HL-60 (cell line): Measurements from ENCODE around the gene ADGRL2.

Experiments
- DNase-seq, 2 experiments: peaks; one replicate each; pipeline ENCODE4 v3.0.0-alpha.2; 2010 to 2020; ENCODE audit warnings: low read depth in 1 of 2, low spot score in 1 of 2
- H3K27ac ChIP-seq: fragments of 250-450 bp; sonication (Bioruptor Pico); replicated peaks from 2 replicates; pipeline ENCODE4 v1.5.1; 2020; ENCODE audit warnings: mild to moderate bottlenecking, moderate library complexity
- H3K27me3 ChIP-seq: fragments of 250-450 bp; sonication (Bioruptor Pico); 2 replicates; pipeline ENCODE4 v1.5.1; 2021; ENCODE audit warnings: mild to moderate bottlenecking, moderate library complexity; ENCODE audit not compliant: insufficient read depth, poor library complexity, severe bottlenecking
- H3K4me3 ChIP-seq: replicated peaks from 2 replicates; pipeline ENCODE4 v1.5.1; 2011; ENCODE audit warnings: mild to moderate bottlenecking, control low read depth, low read length; ENCODE audit not compliant: insufficient read depth
- CTCF ChIP-seq: IDR thresholded peaks from one replicate; pipeline ENCODE4 v1.5.1; 2011; ENCODE audit warnings: low read length, control low read depth, inconsistent platforms; ENCODE audit not compliant: insufficient read depth
- GABPA ChIP-seq: IDR thresholded peaks from 2 replicates; pipeline ENCODE4 v1.6.1; 2012; ENCODE audit warnings: low read depth
- POLR2AphosphoS5 ChIP-seq: IDR thresholded peaks from 2 replicates; pipeline ENCODE4 v1.6.1; 2012; ENCODE audit warnings: low read depth
- SPI1 ChIP-seq: IDR thresholded peaks from 2 replicates; pipeline ENCODE4 v1.6.1; 2012; ENCODE audit warnings: low read depth, mild to moderate bottlenecking, borderline replicate concordance
- TF ChIP-seq, protein P1 (sequence below): IDR thresholded peaks from 2 replicates; pipeline ENCODE4 v1.6.1; 2012; ENCODE audit warnings: low read depth; ENCODE audit not compliant: insufficient replicate concordance

ADGRL2 gene

GRCh38 chr1:81874461-81874860, 73.7 kb downstream of the ADGRL2 start:
- H3K27ac ChIP-seq, result no peak overlapping the region
- no peak overlapping the region for H3K4me3 ChIP-seq
- TF ChIP-seq SPI1 (no peak), POLR2AphosphoS5 (no peak)

DNA sequence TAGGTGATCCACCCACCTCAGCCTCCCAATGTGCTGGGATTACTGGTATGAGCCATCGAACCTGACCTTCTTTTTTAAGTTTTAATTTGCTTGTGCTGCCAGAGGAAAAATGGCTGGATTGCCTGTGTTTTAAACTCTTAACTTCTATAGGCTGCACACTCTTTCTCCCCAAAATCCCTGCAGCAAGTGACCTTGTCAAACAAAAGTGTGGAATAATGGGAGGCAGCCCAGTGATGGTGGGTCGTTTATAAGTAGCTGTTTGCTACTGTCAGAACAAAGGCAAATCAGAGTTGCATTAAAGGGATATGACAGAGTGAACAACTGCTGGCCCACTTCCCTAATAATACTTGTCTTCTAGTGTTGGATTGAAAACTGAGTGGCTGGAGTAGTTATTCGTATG, 74.2 kb downstream of the ADGRL2 start:
- no peak overlapping the region for H3K4me3 ChIP-seq
- no peak overlapping the region for H3K27ac ChIP-seq
- TF ChIP-seq GABPA (no peak), CTCF (no peak), POLR2AphosphoS5 (no peak)
- TF ChIP-seq, protein P1, sequence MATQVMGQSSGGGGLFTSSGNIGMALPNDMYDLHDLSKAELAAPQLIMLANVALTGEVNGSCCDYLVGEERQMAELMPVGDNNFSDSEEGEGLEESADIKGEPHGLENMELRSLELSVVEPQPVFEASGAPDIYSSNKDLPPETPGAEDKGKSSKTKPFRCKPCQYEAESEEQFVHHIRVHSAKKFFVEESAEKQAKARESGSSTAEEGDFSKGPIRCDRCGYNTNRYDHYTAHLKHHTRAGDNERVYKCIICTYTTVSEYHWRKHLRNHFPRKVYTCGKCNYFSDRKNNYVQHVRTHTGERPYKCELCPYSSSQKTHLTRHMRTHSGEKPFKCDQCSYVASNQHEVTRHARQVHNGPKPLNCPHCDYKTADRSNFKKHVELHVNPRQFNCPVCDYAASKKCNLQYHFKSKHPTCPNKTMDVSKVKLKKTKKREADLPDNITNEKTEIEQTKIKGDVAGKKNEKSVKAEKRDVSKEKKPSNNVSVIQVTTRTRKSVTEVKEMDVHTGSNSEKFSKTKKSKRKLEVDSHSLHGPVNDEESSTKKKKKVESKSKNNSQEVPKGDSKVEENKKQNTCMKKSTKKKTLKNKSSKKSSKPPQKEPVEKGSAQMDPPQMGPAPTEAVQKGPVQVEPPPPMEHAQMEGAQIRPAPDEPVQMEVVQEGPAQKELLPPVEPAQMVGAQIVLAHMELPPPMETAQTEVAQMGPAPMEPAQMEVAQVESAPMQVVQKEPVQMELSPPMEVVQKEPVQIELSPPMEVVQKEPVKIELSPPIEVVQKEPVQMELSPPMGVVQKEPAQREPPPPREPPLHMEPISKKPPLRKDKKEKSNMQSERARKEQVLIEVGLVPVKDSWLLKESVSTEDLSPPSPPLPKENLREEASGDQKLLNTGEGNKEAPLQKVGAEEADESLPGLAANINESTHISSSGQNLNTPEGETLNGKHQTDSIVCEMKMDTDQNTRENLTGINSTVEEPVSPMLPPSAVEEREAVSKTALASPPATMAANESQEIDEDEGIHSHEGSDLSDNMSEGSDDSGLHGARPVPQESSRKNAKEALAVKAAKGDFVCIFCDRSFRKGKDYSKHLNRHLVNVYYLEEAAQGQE, result no peak
- no peaks in the 10 kb centered on the region for H3K27me3 ChIP-seq
- no peak for DNase-seq

More at GRCh38 chr1:81874461-81874860, 73.7 kb downstream of the ADGRL2 start:
- H3K27me3 ChIP-seq, result no peaks in the 10 kb centered on the region
- no peak for DNase-seq

DNA sequence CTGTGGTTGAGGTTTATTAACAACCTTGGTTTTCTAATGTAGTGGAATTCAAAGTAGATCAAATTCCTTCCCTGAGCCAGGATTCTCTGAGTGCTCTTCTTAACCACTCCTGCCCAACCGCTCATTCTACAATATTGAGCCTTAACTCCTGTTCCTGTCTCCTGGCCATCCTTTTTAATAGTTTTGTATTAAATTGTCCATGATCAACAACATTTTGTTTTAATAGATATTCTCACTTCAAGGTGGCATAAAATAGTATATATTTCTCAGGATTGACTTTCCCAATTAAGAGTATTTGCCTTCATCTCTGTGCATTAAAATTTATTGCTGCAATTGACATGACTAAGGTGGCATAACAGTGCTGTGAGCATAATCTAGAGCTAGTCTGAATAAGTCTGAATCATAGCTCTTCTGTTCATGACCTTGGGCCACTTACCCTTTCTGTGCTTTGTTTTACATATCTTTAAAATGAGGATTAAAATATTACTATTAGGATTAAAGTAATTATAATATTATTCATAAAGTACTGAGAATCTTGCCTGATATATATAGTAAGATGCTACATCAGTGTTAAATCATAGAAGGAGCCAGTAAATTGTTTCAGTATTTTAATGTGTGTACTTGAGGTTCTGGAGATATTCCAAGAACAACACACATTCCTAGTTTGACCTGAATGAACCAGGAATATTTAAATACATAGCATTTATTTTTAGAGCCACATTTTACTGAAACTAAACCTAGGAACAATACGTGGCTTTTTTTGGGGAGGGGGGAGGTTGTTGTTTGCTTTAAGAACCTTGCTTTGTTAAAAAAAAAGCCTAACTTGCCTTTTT, 76.4 kb downstream of the ADGRL2 start:
- Histone ChIP-seq H3K27ac (no peak overlapping the region), H3K27me3 (no peaks in the 10 kb centered on the region), H3K4me3 (no peak overlapping the region)
- TF ChIP-seq GABPA (no peak), SPI1 (no peak), POLR2AphosphoS5 (no peak), CTCF (no peak)
- TF ChIP-seq, protein P1, result no peak
- DNase-seq, result no peak

- Histone ChIP-seq H3K4me3 (no peak overlapping the region), H3K27me3 (no peaks in the 10 kb centered on the region), H3K27ac (no peak overlapping the region)
- DNase-seq, result no peak
- TF ChIP-seq CTCF (no peak), SPI1 (no peak), GABPA (no peak), POLR2AphosphoS5 (no peak)
- TF ChIP-seq, protein P1, result no peak
These were observed 77.2 kb downstream of the ADGRL2 start for GRCh38 chr1:81877940-81878339.
